GM12892 (cell line): ENCODE data around the gene SCML1.
"Not testable (repeated sequence)": the region's sequence is repeated elsewhere in the genome, so short reads cannot be mapped to it uniquely, and the experiment has no call there.

Source experiments
- DNase-seq: peaks from one replicate; pipeline ENCODE4 v3.0.0; 2011; ENCODE audit not compliant: insufficient read length
- FAIRE-seq: peaks from 2 replicates; lab custom pipeline; 2011; peaks lifted over from hg19 to GRCh38; lab: Jason Lieb, UNC
- POLR2A ChIP-seq: IDR thresholded peaks from 2 replicates; pipeline ENCODE4 v1.6.1; 2011; ENCODE audit warnings: low read depth, low read length, control low read depth
- POLR2AphosphoS5 ChIP-seq: IDR thresholded peaks from 2 replicates; pipeline ENCODE4 v1.6.1; 2011; ENCODE audit warnings: low read depth, low read length, control low read depth
- TAF1 ChIP-seq: IDR thresholded peaks from 2 replicates; pipeline ENCODE4 v1.6.1; 2011; ENCODE audit warnings: low read depth, mild to moderate bottlenecking, control low read depth, low read length, borderline replicate concordance

The SCML1 gene

GRCh38 chrX:17774053-17774452, 36.8 kb downstream of the SCML1 start:
- DNase-seq (no peak), FAIRE-seq (no peak)
- no peak for TF ChIP-seq POLR2AphosphoS5
- TF ChIP-seq POLR2A = no peak
- TF ChIP-seq TAF1 = no peak

GRCh38 chrX:17778997-17779396, 41.7 kb downstream of the SCML1 start:
- TF ChIP-seq POLR2A = no peak
- no peak for TF ChIP-seq TAF1
- TF ChIP-seq POLR2AphosphoS5 = no peak
- no peak for DNase-seq
- FAIRE-seq = no peak

- DNase-seq (no peak), FAIRE-seq (no peak)
- no peak for TF ChIP-seq POLR2A
- no peak for TF ChIP-seq POLR2AphosphoS5
- no peak for TF ChIP-seq TAF1
Measured at GRCh38 chrX:17779434-17779833, 42.1 kb downstream of the SCML1 start.

- not testable (repeated sequence) for FAIRE-seq, DNase-seq
Measured at GRCh38 chrX:17786554-17787347, 49.5 kb downstream of the SCML1 start.

- TF ChIP-seq POLR2AphosphoS5 = no peak
- no peak for TF ChIP-seq TAF1
- no peak for TF ChIP-seq POLR2A
- FAIRE-seq (no peak), DNase-seq (no peak)
Measured at GRCh38 chrX:17787557-17787956, 50.3 kb downstream of the SCML1 start.

GRCh38 chrX:17788439-17788838, 51.1 kb downstream of the SCML1 start:
- TF ChIP-seq POLR2A (no peak), POLR2AphosphoS5 (no peak), TAF1 (no peak)
- peak; percentile 44 for DNase-seq
- peak; percentile 60 for FAIRE-seq

- FAIRE-seq (no peak), DNase-seq (no peak)
- no peak for TF ChIP-seq POLR2A
- no peak for TF ChIP-seq POLR2AphosphoS5
- no peak for TF ChIP-seq TAF1
Measured at GRCh38 chrX:17788956-17789562, 51.8 kb downstream of the SCML1 start.

- FAIRE-seq (no peak), DNase-seq (no peak)
- no peak for TF ChIP-seq POLR2AphosphoS5
Measured at GRCh38 chrX:17792826-17793225, 55.5 kb downstream of the SCML1 start.

- FAIRE-seq = no peak
Measured at GRCh38 chrX:17798921-17799320, 61.6 kb downstream of the SCML1 start.

GRCh38 chrX:17801431-17801830, 64.1 kb downstream of the SCML1 start:
- TF ChIP-seq POLR2A (no peak), POLR2AphosphoS5 (no peak), TAF1 (no peak)
- FAIRE-seq = no peak
- DNase-seq = no peak

More at GRCh38 chrX:17798921-17799320, 61.6 kb downstream of the SCML1 start:
- no peak for DNase-seq
- no peak for TF ChIP-seq POLR2A
- no peak for TF ChIP-seq TAF1
- no peak for TF ChIP-seq POLR2AphosphoS5

GRCh38 chrX:17802756-17803155, 65.5 kb downstream of the SCML1 start:
- DNase-seq (no peak), FAIRE-seq (no peak)
- TF ChIP-seq TAF1 (no peak), POLR2AphosphoS5 (no peak)

- no peak for TF ChIP-seq TAF1
- TF ChIP-seq POLR2AphosphoS5 = no peak
- no peak for TF ChIP-seq POLR2A
- no peak for DNase-seq
- FAIRE-seq = no peak
Measured at GRCh38 chrX:17803449-17803848, 66.2 kb downstream of the SCML1 start.
